HG03378 (cell line): Measurements from ENCODE around the gene ASTL.

Source experiments
- ATAC-seq: cut with Tn5 transposase; IDR thresholded peaks from one replicate; pipeline ENCODE4 v1.9.1; 2021; ENCODE audit warnings: mild to moderate bottlenecking, moderate library complexity; ENCODE audit not compliant: unreplicated experiment

The ASTL gene

DNA sequence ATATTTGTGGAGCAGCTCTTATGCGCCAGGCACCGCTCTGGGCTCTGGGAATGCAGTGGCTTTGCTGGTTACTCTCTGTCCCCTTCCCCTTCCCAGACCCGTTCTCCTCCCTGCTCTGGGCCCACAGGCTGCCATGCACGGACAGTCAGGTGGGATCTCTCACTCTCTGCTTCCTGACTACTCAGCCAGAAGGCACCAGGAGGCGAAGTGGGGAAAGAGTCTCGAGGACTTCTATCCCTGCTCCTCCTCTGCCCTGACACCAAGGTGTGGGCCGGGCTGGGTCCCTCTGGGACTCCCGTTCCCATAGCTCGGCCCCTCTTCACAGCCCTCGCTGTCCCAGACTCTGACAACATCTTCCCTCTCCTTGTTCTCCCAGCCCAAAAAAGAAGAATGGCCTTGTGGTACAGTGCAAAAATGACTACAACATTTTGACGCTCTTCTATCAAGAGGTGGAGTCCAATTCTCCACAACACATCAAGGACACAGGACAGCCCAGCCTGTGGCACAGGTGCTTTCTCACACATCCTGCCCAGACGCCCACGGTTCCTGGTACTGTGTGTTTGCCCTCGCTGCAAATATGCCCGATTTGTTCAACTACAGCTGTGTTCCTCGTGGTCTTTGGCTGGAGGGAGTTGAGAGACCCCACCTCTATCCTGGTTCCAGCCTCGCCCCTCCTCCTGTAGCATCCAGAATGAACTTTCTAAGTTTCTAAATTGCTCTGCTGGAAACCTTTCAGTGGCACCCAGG, 21.0 kb upstream of the ASTL start:
- no peak for ATAC-seq

GRCh38 chr2:96158554-96158940, 20.2 kb upstream of the ASTL start:
- no peak for ATAC-seq

- ATAC-seq = peak; percentile 54
Observed at GRCh38 chr2:96157649-96158553, 19.6 kb upstream of the ASTL start.

DNA sequence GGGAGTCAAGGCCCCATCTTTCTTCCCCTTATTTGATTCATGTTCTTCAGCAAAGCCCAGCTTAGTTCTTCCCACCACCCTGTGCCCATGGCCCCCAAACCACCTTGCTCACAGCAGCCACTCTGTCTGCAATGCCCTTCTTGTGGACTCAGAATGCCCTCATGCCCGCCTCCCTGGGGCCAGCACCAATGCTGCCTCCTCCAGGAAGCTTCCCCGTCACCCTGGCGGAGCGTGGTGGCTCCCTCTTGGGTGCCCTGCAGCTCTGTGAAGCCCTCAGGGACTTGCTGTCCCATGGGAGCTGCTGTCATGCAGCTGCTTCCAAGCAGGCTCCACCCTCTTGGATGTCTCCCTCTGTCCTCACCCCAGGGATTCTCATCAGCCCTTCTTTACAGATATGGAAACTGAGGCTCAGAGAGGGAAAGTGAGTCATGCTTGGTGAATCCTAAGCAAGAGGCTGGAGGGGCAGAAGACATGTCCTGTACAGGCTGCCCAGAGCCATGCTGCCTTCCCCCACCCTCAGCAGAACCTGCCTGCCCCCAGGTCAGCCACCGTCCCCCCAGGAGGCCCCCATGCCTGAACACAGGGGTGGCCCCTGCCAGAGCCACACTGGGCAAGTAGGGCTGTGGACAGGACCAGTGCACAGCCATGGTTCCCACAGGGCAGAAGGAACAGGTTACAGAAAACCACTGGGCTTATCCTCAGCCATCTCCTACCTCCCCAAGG, 18.8 kb upstream of the ASTL start:
- ATAC-seq = peak; percentile 34

- ATAC-seq = no peak
Observed at GRCh38 chr2:96156011-96156820, 17.9 kb upstream of the ASTL start.

DNA sequence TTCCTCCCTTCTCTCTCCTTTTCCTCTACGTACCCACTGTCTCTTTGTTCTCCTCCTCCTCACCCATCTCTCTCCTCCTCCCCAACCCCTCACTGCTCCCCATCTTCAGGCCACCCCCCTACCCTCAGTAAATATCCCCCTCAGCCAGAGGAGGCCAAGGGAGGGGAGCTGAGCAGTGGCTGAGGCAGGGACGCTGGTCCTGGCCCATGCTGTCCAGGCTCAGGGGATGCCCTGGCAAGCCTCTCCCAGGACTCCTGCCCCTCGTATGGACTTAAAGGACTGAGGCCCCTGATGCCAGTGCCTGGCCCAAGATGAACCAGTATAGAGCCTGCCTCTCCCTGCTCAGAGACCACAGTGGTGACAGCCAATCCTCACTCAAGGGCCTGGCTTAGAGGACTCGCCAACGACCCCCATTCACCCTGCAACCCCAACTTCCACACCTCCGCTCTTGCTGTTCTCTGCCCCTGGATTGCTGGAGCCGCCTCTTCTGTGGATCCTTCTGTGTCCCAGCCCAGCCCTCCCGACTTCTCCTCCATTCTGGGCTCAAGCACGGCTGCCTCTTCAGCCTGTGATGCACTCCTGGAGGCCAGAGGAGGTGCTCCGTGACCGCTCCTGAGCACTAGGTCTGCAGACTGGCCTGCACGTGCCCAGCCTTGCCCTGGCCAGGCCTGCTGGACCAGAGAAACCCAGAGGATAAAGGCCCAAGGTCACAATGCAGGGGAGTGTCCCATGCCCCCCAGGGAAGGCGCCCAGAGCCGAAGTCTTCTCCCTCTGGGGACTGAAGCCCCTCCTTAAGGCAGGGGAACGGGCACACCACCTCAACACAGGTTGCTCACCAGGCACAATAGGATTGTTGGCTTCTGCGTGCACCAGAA, 16.4 kb upstream of the ASTL start:
- no peak for ATAC-seq

GRCh38 chr2:96153991-96154431, 15.7 kb upstream of the ASTL start:
- no peak for ATAC-seq

- no peak for ATAC-seq
Observed at GRCh38 chr2:96153291-96153713, 15.0 kb upstream of the ASTL start.

DNA sequence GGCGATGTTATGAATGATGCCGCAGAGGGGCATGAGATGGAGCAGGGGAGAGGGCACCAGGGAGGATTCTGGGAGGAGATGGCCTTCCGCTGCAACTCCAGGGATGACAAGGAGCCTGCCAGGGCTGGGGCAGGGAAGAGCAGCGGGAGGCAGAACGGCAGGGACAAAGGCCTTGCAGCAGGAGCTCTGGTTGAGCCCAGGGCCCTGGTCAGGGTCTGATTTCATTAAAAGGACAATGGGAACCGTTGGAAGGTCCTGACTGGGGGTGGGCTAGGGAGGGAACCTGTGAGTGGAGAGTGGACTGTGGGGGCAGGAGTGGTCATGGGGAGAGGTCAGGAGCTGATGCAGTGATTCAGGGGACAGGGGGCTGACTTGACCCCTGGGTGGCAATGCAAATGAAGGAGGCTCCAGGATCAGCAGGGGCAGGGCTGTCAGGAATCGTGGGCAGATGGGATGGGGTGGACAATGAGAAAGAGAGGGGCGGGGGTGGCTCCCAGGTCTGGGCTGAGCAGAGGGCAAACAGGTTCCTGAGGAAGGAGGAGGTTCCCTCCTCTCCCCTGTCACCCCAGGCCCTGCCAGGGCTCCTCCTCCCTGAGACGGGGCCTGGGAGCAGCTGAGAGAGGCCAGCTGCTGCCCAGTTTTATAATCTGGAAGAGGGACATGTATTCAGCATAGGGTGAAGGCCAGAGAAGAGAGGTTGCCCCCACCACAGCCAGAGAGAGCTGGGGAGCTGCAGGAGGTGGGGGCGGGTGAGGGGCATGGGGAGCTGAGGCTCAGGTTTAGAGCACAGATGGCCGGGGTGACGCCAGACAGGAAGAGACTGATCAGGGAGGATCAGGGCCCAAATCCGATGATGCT, 14.2 kb upstream of the ASTL start:
- no peak for ATAC-seq

DNA sequence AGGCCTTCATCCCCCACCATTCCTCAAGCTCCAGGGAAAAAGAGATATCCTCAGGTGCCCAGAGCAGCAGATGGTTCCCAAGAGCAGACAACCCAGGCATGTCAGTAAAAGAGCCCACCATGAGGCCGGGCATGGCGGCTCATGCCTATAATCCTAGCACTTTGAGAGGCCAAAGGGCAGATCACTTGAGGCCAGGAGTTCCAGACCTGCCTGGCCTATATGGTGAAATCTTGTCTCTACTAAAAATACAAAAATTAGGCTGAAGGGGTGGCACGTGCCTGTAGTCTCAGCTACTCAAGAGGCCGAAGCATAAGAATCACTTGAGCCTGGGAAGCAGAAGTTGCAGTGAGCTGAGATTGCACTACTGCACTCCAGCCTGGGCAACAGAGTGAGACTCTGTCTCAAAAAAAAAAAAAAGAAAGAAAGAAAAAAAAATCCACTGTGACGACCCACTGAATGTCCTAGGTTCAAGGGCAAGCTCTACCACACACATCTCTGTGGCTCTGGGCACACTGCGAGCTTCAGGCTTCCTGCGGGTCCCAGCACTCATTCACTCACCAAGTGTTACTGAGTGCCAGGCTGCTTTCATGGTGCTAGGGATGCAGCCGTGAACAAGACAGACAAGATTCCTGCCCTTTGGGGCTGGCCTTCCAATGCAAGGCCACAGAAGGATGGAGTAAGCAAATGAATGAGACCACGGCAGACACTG, 13.4 kb upstream of the ASTL start:
- ATAC-seq = no peak

GRCh38 chr2:96150791-96151594, 12.7 kb upstream of the ASTL start:
- no peak for ATAC-seq

GRCh38 chr2:96150007-96150640, 11.8 kb upstream of the ASTL start:
- no peak for ATAC-seq

DNA sequence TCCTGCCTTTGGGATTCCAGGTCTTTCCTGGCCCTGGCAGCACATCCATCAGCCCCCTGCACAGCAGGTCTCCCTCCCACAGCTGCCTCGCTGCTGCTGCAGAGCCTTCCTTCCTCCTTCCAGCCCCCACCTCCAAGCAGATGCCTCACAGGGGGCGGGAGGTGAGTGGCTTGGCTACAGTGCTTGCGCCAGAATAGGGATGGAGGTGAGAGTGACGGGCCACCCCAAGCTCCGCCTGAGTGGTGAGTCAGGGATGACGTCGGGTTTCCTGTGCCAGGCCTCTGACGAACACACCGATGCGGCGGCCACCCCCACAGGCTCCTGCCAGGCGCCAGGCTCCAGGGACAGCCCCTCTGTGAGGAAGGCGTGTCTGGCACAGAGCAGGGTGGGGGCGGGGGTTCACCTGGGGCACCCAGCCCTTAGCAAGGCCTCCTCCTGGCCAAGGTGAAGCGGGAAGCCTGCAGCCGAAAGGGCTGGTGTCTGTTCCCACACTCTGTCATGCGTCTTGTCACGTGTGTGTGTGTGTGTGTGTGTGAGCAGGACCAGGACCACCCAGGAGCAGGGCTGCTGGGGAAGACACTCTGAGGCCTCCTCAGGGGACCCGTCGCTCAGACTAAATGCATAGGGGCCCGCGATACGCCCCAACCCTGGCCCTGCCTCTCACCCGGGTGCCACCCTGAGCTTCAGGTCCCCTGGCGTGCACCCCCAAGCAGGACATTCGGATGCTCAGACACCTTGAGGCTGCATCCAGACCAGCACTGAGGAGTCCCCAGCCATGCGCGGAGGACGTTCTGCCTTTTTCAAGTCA, 10.3 kb upstream of the ASTL start:
- ATAC-seq = peak; percentile 46

- no peak for ATAC-seq
Observed at GRCh38 chr2:96147593-96148201, 9.4 kb upstream of the ASTL start.

DNA sequence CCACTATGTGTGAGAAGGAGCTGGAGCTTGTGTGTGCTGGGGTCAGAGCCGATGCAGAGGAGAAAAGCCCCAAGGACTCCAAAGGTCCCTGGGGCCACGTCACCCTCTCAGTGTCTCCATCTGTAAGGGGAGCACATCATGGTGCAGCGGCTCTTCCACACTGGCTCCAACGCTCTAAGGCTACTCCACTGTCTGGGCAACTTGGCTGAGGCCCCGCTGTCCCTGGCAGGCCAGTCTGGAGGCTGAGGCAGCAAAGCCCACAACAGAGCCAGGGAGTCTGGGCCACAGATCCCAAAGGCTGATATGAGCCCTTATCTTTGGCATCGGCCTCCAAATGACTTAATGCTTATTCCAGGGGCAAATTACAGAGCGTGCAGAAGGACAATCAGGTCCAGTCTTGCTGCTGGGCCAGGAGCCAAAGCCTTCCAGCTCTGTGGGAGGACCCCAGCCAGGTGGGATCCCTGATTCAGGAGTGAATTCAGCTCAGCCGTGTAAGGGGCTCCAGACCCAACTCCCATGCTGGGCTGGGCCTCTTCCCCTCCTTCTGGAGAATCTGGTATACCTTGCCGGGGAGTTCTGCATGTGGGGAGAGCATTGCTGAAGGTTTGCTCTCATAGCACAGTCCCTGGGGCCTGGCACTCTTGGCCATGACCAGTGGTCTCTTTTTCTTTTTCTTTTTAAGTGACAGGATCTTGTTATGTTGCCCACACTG, 8.7 kb upstream of the ASTL start:
- ATAC-seq = no peak
